ENCODE data around the gene TBC1D1.

The TBC1D1 gene

DNA sequence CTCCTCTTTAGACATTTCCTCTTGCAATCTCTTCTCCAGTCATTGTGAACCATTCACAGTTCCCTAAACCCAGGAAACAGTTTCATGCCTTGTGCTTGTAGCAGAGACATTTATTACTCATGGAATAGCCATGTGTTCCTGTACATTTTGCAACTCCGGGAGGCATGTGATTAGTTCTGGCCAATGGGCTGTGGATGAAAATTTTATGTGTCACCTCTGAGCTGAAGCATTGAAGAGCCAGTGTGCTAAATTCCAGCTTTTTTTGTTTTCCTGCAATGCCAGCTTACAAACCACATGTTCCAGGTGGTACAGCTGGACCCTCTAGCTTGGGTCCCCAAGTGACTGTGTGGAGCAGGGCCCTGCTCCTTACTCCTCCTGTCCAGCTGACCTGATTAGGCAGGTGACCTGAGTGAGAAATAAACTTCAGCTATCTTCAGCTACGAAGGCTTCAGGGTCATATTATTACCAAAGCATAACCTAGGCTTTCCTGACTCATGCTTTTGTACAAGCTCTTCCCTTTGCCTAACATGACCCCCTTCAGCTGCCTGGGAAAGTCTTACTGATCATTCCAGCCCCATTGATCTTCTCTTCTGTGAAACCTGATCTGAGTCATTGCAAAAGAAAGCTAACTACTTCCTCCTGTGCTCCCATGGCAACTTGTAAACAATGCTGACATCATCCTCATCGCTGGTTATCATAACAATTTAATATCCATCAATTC lies 269.8 kb downstream of the TBC1D1 start:
- Histone ChIP-seq H3K36me3 (ENCODE audit: insufficient read depth, insufficient read length, low read length) (no peaks in the 10 kb centered on the region), H3K9me3 (ENCODE audit: insufficient read depth, low read length) (peaks cover 6% of the 10 kb centered on the region; the same call in 1 of the 2 replicates), H3K9ac (ENCODE audit: insufficient read length, low read depth) (no peak overlapping the region), H3K4me1 (ENCODE audit: insufficient read depth, insufficient read length) (no peaks in the 10 kb centered on the region), H3K27me3 (ENCODE audit: insufficient read depth, insufficient read length) (no peaks in the 10 kb centered on the region), H3K4me3 (ENCODE audit: insufficient read length, low read depth) (no peak overlapping the region)
- DNase-seq (ENCODE audit: low read depth, low spot score): no peak
- TF ChIP-seq ZNF274 (IDR thresholded peaks at IDR 0.05; ENCODE audit: low read depth, low read length) (no peak), SUZ12 (IDR thresholded peaks at IDR 0.05; ENCODE audit: extremely low read depth, insufficient read depth, insufficient read length) (no peak), YY1 (IDR thresholded peaks at IDR 0.05; ENCODE audit: insufficient read depth, insufficient read length) (no peak)

DNA sequence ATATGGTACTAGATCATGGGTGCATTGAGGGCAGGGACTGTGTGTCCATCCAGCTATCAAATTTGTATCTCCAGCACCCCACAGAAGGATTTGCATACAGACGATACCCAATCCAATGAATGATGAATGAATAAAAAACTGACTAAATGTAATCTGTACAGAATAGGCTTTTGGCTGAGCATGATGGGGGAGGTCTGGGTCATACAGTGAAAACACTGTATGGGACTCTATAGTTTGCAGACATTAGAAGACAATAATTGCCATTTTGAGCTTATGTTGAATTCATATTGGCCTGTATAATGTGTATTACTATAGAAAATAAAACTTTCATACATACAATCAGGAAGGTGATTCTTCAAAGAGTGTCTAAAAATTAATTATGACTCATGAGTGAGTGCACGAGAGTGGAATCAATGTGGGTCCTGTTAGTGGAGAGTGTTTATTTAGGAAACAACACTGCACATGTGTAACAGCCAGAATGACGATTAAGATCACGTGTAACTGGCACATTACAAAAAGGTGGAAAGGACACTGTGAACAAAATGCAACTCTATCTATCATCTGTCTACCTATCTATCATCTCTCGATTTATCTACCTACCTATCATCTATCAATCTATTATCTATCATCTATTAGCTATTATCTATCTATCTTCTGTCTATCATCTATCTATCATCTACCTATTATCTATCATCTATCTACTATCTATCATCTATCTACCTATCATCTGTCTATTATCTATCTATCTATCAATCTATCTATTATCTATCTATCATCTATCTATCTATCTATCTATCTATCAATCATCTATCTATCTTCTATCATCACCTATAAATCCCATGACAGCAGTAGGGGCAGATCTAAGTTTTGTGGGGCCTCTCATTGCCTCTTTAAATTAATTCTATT lies 270.6 kb downstream of the TBC1D1 start:
- H3K9me3 ChIP-seq (ENCODE audit: insufficient read depth, low read length): peaks cover 6% of the 10 kb centered on the region; the same call in 1 of the 2 replicates
- no peaks in the 10 kb centered on the region for H3K4me1 ChIP-seq (ENCODE audit: insufficient read depth, insufficient read length)
- no peak for TF ChIP-seq SUZ12 (IDR thresholded peaks at IDR 0.05; ENCODE audit: extremely low read depth, insufficient read depth, insufficient read length)
- TF ChIP-seq ZNF274 (IDR thresholded peaks at IDR 0.05; ENCODE audit: low read depth, low read length): no peak
- TF ChIP-seq YY1 (IDR thresholded peaks at IDR 0.05; ENCODE audit: insufficient read depth, insufficient read length): no peak
- DNase-seq (ENCODE audit: low read depth, low spot score): no peak
- no peak overlapping the region for H3K4me3 ChIP-seq (ENCODE audit: insufficient read length, low read depth)
- no peaks in the 10 kb centered on the region for H3K27me3 ChIP-seq (ENCODE audit: insufficient read depth, insufficient read length)
- H3K9ac ChIP-seq (ENCODE audit: insufficient read length, low read depth): no peak overlapping the region
- H3K36me3 ChIP-seq (ENCODE audit: insufficient read depth, insufficient read length, low read length): no peaks in the 10 kb centered on the region

DNA sequence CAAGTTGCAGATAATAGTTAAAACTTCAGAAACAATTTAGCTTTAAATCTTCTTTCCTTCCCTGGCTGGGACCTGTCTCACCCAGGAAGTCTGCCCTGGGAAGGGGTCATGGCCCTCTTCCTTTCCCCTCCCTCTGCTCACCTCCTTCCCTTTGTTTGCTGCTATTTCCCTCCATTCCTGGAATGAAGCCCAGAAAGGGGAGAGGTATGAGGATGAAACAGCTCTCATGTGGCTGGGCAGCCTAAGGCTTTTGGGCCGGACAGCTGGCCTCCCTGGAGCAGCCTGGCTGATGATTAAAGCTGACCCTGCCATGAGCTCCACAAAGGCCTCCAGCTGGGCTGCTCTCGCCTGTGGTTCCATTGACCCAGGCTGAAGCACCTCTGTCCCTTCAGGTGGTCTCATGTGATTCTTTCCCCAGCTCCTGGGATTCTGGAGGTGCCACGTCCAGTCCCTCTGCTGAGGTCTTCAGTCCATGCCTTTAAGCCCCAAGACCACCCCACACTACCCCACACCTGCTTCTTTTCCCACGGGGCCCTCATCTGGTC lies 271.4 kb downstream of the TBC1D1 start:
- TF ChIP-seq ZNF274 (IDR thresholded peaks at IDR 0.05; ENCODE audit: low read depth, low read length) (no peak), YY1 (IDR thresholded peaks at IDR 0.05; ENCODE audit: insufficient read depth, insufficient read length) (no peak), SUZ12 (IDR thresholded peaks at IDR 0.05; ENCODE audit: extremely low read depth, insufficient read depth, insufficient read length) (no peak)
- no peaks in the 10 kb centered on the region for H3K4me1 ChIP-seq (ENCODE audit: insufficient read depth, insufficient read length)
- DNase-seq (ENCODE audit: low read depth, low spot score): no peak
- peaks cover 6% of the 10 kb centered on the region; the same call in 1 of the 2 replicates for H3K9me3 ChIP-seq (ENCODE audit: insufficient read depth, low read length)
- H3K9ac ChIP-seq (ENCODE audit: insufficient read length, low read depth): no peak overlapping the region
- H3K27me3 ChIP-seq (ENCODE audit: insufficient read depth, insufficient read length): no peaks in the 10 kb centered on the region
- no peaks in the 10 kb centered on the region for H3K36me3 ChIP-seq (ENCODE audit: insufficient read depth, insufficient read length, low read length)
- no peak overlapping the region for H3K4me3 ChIP-seq (ENCODE audit: insufficient read length, low read depth)

DNA sequence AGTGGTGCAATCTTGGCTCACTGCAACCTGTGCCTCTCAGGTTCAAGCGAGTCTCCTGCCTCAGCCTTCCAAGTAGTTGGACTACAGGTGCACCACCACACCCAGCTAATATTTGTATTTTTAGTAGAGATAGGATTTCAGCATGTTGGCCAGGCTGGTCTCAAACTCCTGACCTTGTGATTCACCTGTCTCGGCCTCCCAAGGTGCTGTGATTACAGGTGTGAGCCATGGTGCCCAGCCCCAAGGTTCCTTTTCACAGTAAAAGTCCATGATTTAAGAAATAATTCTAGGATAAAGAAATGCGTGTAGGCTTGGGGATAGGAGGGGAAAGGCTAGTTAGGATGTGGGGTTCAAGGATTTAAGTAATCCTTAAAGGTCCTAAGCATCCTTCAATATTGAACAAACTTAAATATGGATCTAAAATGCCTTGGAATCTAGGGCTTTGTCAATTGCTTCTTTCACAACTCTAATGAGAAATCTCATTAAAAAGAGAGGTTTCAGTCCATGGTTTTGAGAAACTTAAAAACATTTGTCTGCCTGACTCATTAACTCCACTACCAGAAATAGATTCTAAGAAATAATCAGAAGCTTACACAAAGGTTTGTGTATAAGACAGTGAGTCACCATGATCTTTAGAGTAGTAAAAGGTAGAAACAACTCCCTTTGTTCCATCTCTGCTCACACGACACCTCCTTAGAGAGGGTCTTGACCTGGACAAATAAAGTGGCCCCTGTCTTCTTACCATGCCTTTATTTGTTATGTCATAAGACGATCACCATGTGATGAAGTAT lies 272.5 kb downstream of the TBC1D1 start:
- Histone ChIP-seq H3K4me3 (ENCODE audit: insufficient read length, low read depth) (no peak overlapping the region), H3K9ac (ENCODE audit: insufficient read length, low read depth) (no peak overlapping the region), H3K36me3 (ENCODE audit: insufficient read depth, insufficient read length, low read length) (no peaks in the 10 kb centered on the region), H3K27me3 (ENCODE audit: insufficient read depth, insufficient read length) (no peaks in the 10 kb centered on the region), H3K9me3 (ENCODE audit: insufficient read depth, low read length) (peaks cover 6% of the 10 kb centered on the region; the same call in 1 of the 2 replicates), H3K4me1 (ENCODE audit: insufficient read depth, insufficient read length) (no peaks in the 10 kb centered on the region)
- DNase-seq (ENCODE audit: low read depth, low spot score): no peak
- no peak for TF ChIP-seq YY1 (IDR thresholded peaks at IDR 0.05; ENCODE audit: insufficient read depth, insufficient read length)
- TF ChIP-seq SUZ12 (IDR thresholded peaks at IDR 0.05; ENCODE audit: extremely low read depth, insufficient read depth, insufficient read length): no peak
- no peak for TF ChIP-seq ZNF274 (IDR thresholded peaks at IDR 0.05; ENCODE audit: low read depth, low read length)

DNA sequence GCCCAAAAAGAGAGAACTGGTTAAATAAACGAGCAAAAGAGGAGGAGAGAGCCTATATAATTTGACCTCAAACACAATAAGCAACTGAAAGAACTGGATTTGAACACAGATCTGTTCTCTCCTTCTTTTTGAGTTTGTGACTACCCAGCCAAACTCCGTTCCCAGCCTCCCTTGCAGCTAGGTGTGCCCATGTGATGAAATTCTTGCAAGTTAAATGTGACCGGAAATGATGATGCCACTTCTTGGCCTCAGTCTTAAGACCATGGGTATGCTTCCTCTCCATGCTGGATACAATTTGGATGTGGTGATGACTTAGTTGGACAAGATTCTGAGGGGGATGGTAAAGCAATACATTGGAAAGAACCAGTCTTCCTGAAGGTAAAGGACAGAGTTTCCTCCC lies 273.5 kb downstream of the TBC1D1 start:
- no peak for DNase-seq (ENCODE audit: low read depth, low spot score)
- Histone ChIP-seq H3K9me3 (ENCODE audit: insufficient read depth, low read length) (peaks cover 6% of the 10 kb centered on the region; the same call in 1 of the 2 replicates), H3K27me3 (ENCODE audit: insufficient read depth, insufficient read length) (no peaks in the 10 kb centered on the region), H3K9ac (ENCODE audit: insufficient read length, low read depth) (no peak overlapping the region), H3K4me3 (ENCODE audit: insufficient read length, low read depth) (no peak overlapping the region), H3K4me1 (ENCODE audit: insufficient read depth, insufficient read length) (no peaks in the 10 kb centered on the region), H3K36me3 (ENCODE audit: insufficient read depth, insufficient read length, low read length) (no peaks in the 10 kb centered on the region)
- TF ChIP-seq SUZ12 (IDR thresholded peaks at IDR 0.05; ENCODE audit: extremely low read depth, insufficient read depth, insufficient read length) (no peak), YY1 (IDR thresholded peaks at IDR 0.05; ENCODE audit: insufficient read depth, insufficient read length) (no peak), ZNF274 (IDR thresholded peaks at IDR 0.05; ENCODE audit: low read depth, low read length) (no peak)

DNA sequence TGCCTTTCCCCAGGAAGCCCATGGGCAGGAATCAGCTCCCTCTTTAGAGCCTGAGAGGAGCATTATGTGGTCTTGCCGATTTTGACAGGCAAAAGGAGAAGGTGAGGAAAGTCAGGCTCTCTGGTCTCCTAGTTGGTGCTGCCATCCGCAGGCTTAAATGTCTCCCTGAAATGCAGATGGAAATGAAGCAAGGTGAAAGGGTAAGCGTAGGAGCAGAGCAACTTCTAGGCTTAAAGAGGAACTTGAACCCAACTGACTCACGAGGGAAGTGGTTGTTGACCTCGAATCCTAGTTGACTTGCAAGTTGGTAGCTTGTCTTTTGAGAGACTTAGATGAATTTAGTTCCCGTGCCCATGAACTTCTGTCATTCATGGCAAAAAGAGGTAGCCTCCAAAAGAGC lies 275.2 kb downstream of the TBC1D1 start:
- H3K4me1 ChIP-seq (ENCODE audit: insufficient read depth, insufficient read length): no peaks in the 10 kb centered on the region
- no peak for DNase-seq (ENCODE audit: low read depth, low spot score)
- H3K9me3 ChIP-seq (ENCODE audit: insufficient read depth, low read length): peaks cover 6% of the 10 kb centered on the region; the same call in 1 of the 2 replicates
- TF ChIP-seq SUZ12 (IDR thresholded peaks at IDR 0.05; ENCODE audit: extremely low read depth, insufficient read depth, insufficient read length) (no peak), YY1 (IDR thresholded peaks at IDR 0.05; ENCODE audit: insufficient read depth, insufficient read length) (no peak), ZNF274 (IDR thresholded peaks at IDR 0.05; ENCODE audit: low read depth, low read length) (no peak)
- H3K4me3 ChIP-seq (ENCODE audit: insufficient read length, low read depth): no peak overlapping the region
- H3K9ac ChIP-seq (ENCODE audit: insufficient read length, low read depth): no peak overlapping the region
- H3K27me3 ChIP-seq (ENCODE audit: insufficient read depth, insufficient read length): no peaks in the 10 kb centered on the region
- no peaks in the 10 kb centered on the region for H3K36me3 ChIP-seq (ENCODE audit: insufficient read depth, insufficient read length, low read length)
